A549 (cell line): ENCODE data around the gene APBA1. TPM values are rescaled to one million over a fixed set of nuclear protein-coding genes. Genes with fewer than 3 reads are reported as not detected.

Experiments used
- ATAC-seq, 2 experiments: fragments of 200-7000 bp in 1 of 2; fragments of >200 bp in 1 of 2; cut with Nextera tagmentation in 1 of 2; cut with Tn5 transposase in 1 of 2; 3 replicates each; pipeline versions ENCODE4 v1.8.0 to v1.9.1; 2018 to 2020; ENCODE audit warnings: mild to moderate bottlenecking in 1 of 2, moderate library complexity in 1 of 2
- CTCF ChIA-PET: fragments of 300-600 bp; sonication (Branson Sonifier 250); formaldehyde crosslinking; extraction: SDS; loops from one replicate; lab custom pipeline; 2021; ENCODE audit warnings: antibody characterized with exemption, inconsistent platforms; lab: Yijun Ruan, JAX
- POLR2A ChIA-PET: fragments of 350-600 bp; formaldehyde crosslinking; extraction: SDS; loops from one replicate; lab custom pipeline; 2021; ENCODE audit warnings: antibody characterized with exemption, inconsistent platforms; lab: Yijun Ruan, JAX
- DNase-seq, 2 experiments: peaks; one replicate each; pipeline versions ENCODE4 v3.0.0 to v3.0.0-alpha.2; 2011 to 2016; ENCODE audit warnings: low read depth in 1 of 2, low spot score in 1 of 2
- FAIRE-seq: peaks from 2 replicates; lab custom pipeline; 2011; peaks lifted over from hg19 to GRCh38; lab: Jason Lieb, UNC
- H3K27ac ChIP-seq, 2 experiments: fragments of >200 bp; sonication (Bioruptor Twin); formaldehyde crosslinking; 3 replicates each; pipeline ENCODE4 v1.5.1; 2016 to 2017
- H3K4me1 ChIP-seq: fragments of >200 bp; sonication (Bioruptor Twin); formaldehyde crosslinking; 3 replicates; pipeline ENCODE4 v1.6.1; 2016
- H3K4me2 ChIP-seq: fragments of >200 bp; sonication (Bioruptor Twin); formaldehyde crosslinking; 3 replicates; pipeline ENCODE4 v1.6.1; 2016
- H3K4me3 ChIP-seq: fragments of >200 bp; sonication (Bioruptor Twin); formaldehyde crosslinking; 3 replicates; pipeline ENCODE4 v1.5.1; 2016
- H3K9me3 ChIP-seq: fragments of >200 bp; sonication (Bioruptor Twin); formaldehyde crosslinking; 3 replicates; pipeline ENCODE4 v1.6.1; 2016
- ATOH8 ChIP-seq: fragments of 250-450 bp; sonication (Bioruptor Pico); IDR thresholded peaks from 2 replicates; pipeline ENCODE4 v1.5.0; 2020; ENCODE audit warnings: low read depth, mild to moderate bottlenecking, moderate library complexity
- BHLHE40 ChIP-seq: IDR thresholded peaks from 2 replicates; pipeline ENCODE4 v1.6.1; 2012; ENCODE audit warnings: low read depth, low read length, inconsistent platforms
- CBX2 ChIP-seq: fragments of 200-600 bp; sonication (generic); IDR thresholded peaks from 2 replicates; pipeline ENCODE4 v1.6.1; 2016; ENCODE audit warnings: low read depth, mild to moderate bottlenecking, borderline replicate concordance
- CEBPB ChIP-seq, 2 experiments: fragments of >200 bp in 1 of 2; sonication (Bioruptor Twin) in 1 of 2; formaldehyde crosslinking in 1 of 2; IDR thresholded peaks; 2 replicates each; pipeline ENCODE4 v1.6.1; 2012 to 2016
- EHF ChIP-seq: fragments of 250-450 bp; sonication (Bioruptor Pico); IDR thresholded peaks from 2 replicates; pipeline ENCODE4 v1.5.0; 2020; ENCODE audit warnings: mild to moderate bottlenecking
- ELK1 ChIP-seq: fragments of 150-350 bp; IDR thresholded peaks from 2 replicates; pipeline ENCODE4 v1.6.1; 2014; ENCODE audit warnings: low read depth, mild to moderate bottlenecking, low read length
- EP300 ChIP-seq, 2 experiments: fragments of >200 bp; sonication (Bioruptor Twin); formaldehyde crosslinking; IDR thresholded peaks; 2 replicates in 1 of 2; 3 replicates in 1 of 2; pipeline ENCODE4 v1.6.1; 2016 to 2017
- FOXS1 ChIP-seq: fragments of 250-450 bp; sonication (Bioruptor Pico); IDR thresholded peaks from 2 replicates; pipeline ENCODE4 v1.5.0; 2020; ENCODE audit warnings: mild to moderate bottlenecking, moderate library complexity
- HMGXB4 ChIP-seq: fragments of 250-450 bp; sonication (Bioruptor Pico); IDR thresholded peaks from 2 replicates; pipeline ENCODE4 v1.5.0; 2021; ENCODE audit warnings: mild to moderate bottlenecking, moderate library complexity, borderline replicate concordance
- HOXB13 ChIP-seq: fragments of 250-450 bp; sonication (Bioruptor Pico); IDR thresholded peaks from 2 replicates; pipeline ENCODE4 v1.5.0; 2020; ENCODE audit warnings: low read depth, mild to moderate bottlenecking, moderate library complexity
- HOXB5 ChIP-seq: fragments of 250-450 bp; sonication (Bioruptor Pico); IDR thresholded peaks from 2 replicates; pipeline ENCODE4 v1.5.0; 2020; ENCODE audit warnings: mild to moderate bottlenecking, moderate library complexity
- JUN ChIP-seq, 2 experiments: fragments of >200 bp; sonication (Bioruptor Twin); formaldehyde crosslinking; IDR thresholded peaks; 2 replicates in 1 of 2; 3 replicates in 1 of 2; pipeline ENCODE4 v1.6.1; 2016 to 2017
- JUNB ChIP-seq: fragments of >200 bp; sonication (Bioruptor Twin); formaldehyde crosslinking; IDR thresholded peaks from 2 replicates; pipeline ENCODE4 v1.6.1; 2016
- KDM1A ChIP-seq: fragments of 200-600 bp; sonication (generic); IDR thresholded peaks from 2 replicates; pipeline ENCODE4 v1.6.1; 2016; ENCODE audit warnings: low read depth, mild to moderate bottlenecking
- MAZ ChIP-seq: fragments of 150-350 bp; IDR thresholded peaks from 2 replicates; pipeline ENCODE4 v1.6.1; 2014; ENCODE audit warnings: antibody characterized with exemption, low read depth, low read length, borderline replicate concordance
- NPAS2 ChIP-seq: fragments of 250-450 bp; sonication (Bioruptor Pico); IDR thresholded peaks from 2 replicates; pipeline ENCODE4 v1.8.0; 2022; ENCODE audit warnings: mild to moderate bottlenecking, moderate library complexity, borderline replicate concordance
- NR3C1 ChIP-seq: fragments of >200 bp; sonication (Bioruptor Twin); formaldehyde crosslinking; IDR thresholded peaks from 3 replicates; pipeline ENCODE4 v1.6.1; 2017
- POLR2A ChIP-seq: IDR thresholded peaks from 2 replicates; pipeline ENCODE4 v1.6.1; 2012; ENCODE audit warnings: mild to moderate bottlenecking, low read length
- RARB ChIP-seq: fragments of 250-450 bp; sonication (Bioruptor Pico); IDR thresholded peaks from 2 replicates; pipeline ENCODE4 v1.8.0; 2021; ENCODE audit warnings: mild to moderate bottlenecking, moderate library complexity
- RCOR1 ChIP-seq: fragments of 150-350 bp; IDR thresholded peaks from 2 replicates; pipeline ENCODE4 v1.6.1; 2014; ENCODE audit warnings: antibody characterized with exemption, low read length, low read depth
- REST ChIP-seq: fragments of 200-600 bp; sonication (generic); IDR thresholded peaks from 2 replicates; pipeline ENCODE4 v1.6.1; 2016; ENCODE audit warnings: antibody characterized with exemption, mild to moderate bottlenecking, moderate library complexity
- SMC3 ChIP-seq: fragments of >200 bp; sonication (Bioruptor Twin); formaldehyde crosslinking; IDR thresholded peaks from 3 replicates; pipeline ENCODE4 v1.6.1; 2018; ENCODE audit warnings: inconsistent platforms
- SREBF2 ChIP-seq: fragments of 450-650 bp; IDR thresholded peaks from 2 replicates; pipeline ENCODE4 v1.6.1; 2014; ENCODE audit warnings: mild to moderate bottlenecking, moderate library complexity
- TP53 ChIP-seq: fragments of 250-450 bp; sonication (Bioruptor Pico); IDR thresholded peaks from 2 replicates; pipeline ENCODE4 v1.5.0; 2021; ENCODE audit warnings: mild to moderate bottlenecking, moderate library complexity
- WGBS: methylation state at CpG from one replicate; pipeline ENCODE4 v1.1.6; 2017; ENCODE audit errors: missing lambda C conversion rate; 5-methylcytosine and 5-hydroxymethylcytosine counted together
- polyA plus RNA-seq, 4 experiments: library from polyadenylated mRNA; depleted of rRNA in 3 of 4; stranded (reverse); fragments of >200 nt; fragmentation: RNase III in 1 of 4; extraction: RNeasy Plus Mini Kit Qiagen cat#74134 plus additional on column Dnase treatment in 1 of 4; gene quantifications; 2 replicates in 3 of 4; 3 replicates in 1 of 4; pipeline ENCODE4 v1.2.3, GENCODE V29; 2011 to 2017

APBA1 gene
- polyA plus RNA-seq, 2 of the 4 experiments (the other 2 are of a cell fraction), result 0.22 to 1.6 TPM

- no peak overlapping the region for H3K4me2 ChIP-seq
- no peak overlapping the region for H3K4me3 ChIP-seq
- DNase-seq (no peak), FAIRE-seq (no peak), ATAC-seq (no peak)
- H3K9me3 ChIP-seq, result no peaks in the 10 kb centered on the region
- 25% methylated on average over 5 of the region's 5 CpGs for WGBS
- CTCF ChIA-PET, result no interaction called here
- no peaks in the 10 kb centered on the region for H3K4me1 ChIP-seq
- POLR2A ChIA-PET, result no interaction called here
- no peak overlapping the region for H3K27ac ChIP-seq
- TF ChIP-seq NPAS2 (CRISPR knock-in tag) (no peak), ELK1 (no peak)
These were observed 92.2 kb downstream of the APBA1 start for GRCh38 chr9:69579760-69580581.

GRCh38 chr9:69579032-69579758 is 93.0 kb downstream of the APBA1 start:
- Histone ChIP-seq H3K4me2 (no peak overlapping the region), H3K4me1 (no peaks in the 10 kb centered on the region), H3K27ac (no peak overlapping the region), H3K4me3 (no peak overlapping the region), H3K9me3 (no peaks in the 10 kb centered on the region)
- DNase-seq, result no peak
- FAIRE-seq, result no peak
- CTCF ChIA-PET, result no interaction called here
- TF ChIP-seq RARB (CRISPR knock-in tag), result no peak
- no peak for TF ChIP-seq HOXB13
- TF ChIP-seq EP300 (IDR thresholded peaks at IDR 0.05), result no peak
- TF ChIP-seq RCOR1, result no peak
- TF ChIP-seq SREBF2, result no peak
- no peak for TF ChIP-seq BHLHE40
- TF ChIP-seq CBX2, result no peak
- no peak for TF ChIP-seq ATOH8
- TF ChIP-seq FOXS1 (CRISPR knock-in tag), result no peak
- no peak for TF ChIP-seq SMC3
- POLR2A ChIA-PET, result no interaction called here
- WGBS, result 50% methylated on average over 6 of the region's 6 CpGs
- ATAC-seq, result no peak

GRCh38 chr9:69578026-69578425 is 94.1 kb downstream of the APBA1 start:
- ChIA-PET CTCF (no interaction called here), POLR2A (no interaction called here)
- 58% methylated on average over 3 of the region's 3 CpGs for WGBS

GRCh38 chr9:69577123-69577522 is 95.0 kb downstream of the APBA1 start:
- H3K4me1 ChIP-seq, result no peaks in the 10 kb centered on the region
- CTCF ChIA-PET, result no interaction called here

More at GRCh38 chr9:69578026-69578425, 94.1 kb downstream of the APBA1 start:
- H3K27ac ChIP-seq, result no peak overlapping the region
- H3K4me3 ChIP-seq, result no peak overlapping the region
- H3K4me1 ChIP-seq, result no peaks in the 10 kb centered on the region
- no peaks in the 10 kb centered on the region for H3K9me3 ChIP-seq
- no peak overlapping the region for H3K4me2 ChIP-seq
- ATAC-seq, result no peak
- TF ChIP-seq JUN (IDR thresholded peaks at IDR 0.05) (no peak), CEBPB (IDR thresholded peaks at IDR 0.05) (no peak)
- TF ChIP-seq, all 56 proteins: peak for 0
- no peak for DNase-seq
- FAIRE-seq, result no peak

More at GRCh38 chr9:69577123-69577522, 95.0 kb downstream of the APBA1 start:
- H3K4me2 ChIP-seq, result no peak overlapping the region
- DNase-seq, result no peak
- TF ChIP-seq CBX2 (no peak), REST (no peak), SMC3 (no peak), NR3C1 (no peak), BHLHE40 (no peak), HOXB5 (CRISPR knock-in tag) (no peak), EHF (CRISPR knock-in tag) (no peak), HMGXB4 (no peak), FOXS1 (CRISPR knock-in tag) (no peak), RARB (CRISPR knock-in tag) (no peak), KDM1A (no peak), MAZ (no peak), TP53 (CRISPR knock-in tag) (no peak), POLR2A (no peak), JUNB (no peak)
- no peak overlapping the region for H3K27ac ChIP-seq
- no peak for ATAC-seq
- WGBS, result 7% methylated on average over 1 of the region's 1 CpG
- no peak for FAIRE-seq
- no peak overlapping the region for H3K4me3 ChIP-seq
- no peaks in the 10 kb centered on the region for H3K9me3 ChIP-seq
- POLR2A ChIA-PET, result no interaction called here
